ENCODE results near the gene CAD. TPM values are rescaled to one million over a fixed set of nuclear protein-coding genes. Genes with fewer than 3 reads are reported as not detected.
"Not testable (repeated sequence)": the region's sequence is repeated elsewhere in the genome, so short reads cannot be mapped to it uniquely, and the experiment has no call there.

Gene CAD
- polyA plus RNA-seq, 1 donor from 2014 or later: 18.9 TPM

GRCh38 chr2:27264253-27264752 is 47.1 kb downstream of the CAD start:
- Mint-ChIP-seq H3K36me3 (no peaks in the 10 kb centered on the region), H3K4me3 (peak overlapping the region; percentile 64 to 96 (median 92)), H3K4me1 (peaks cover 8 to 23% (median 13%) of the 10 kb centered on the region in 3 donors), H3K27me3 (peaks cover 32% of the 10 kb centered on the region), H3K27ac (peak overlapping the region; percentile 2 to 68 (median 40)), H3K9me3 (peaks cover 0 to 2% (median 0%) of the 10 kb centered on the region in 3 donors)

- peak overlapping the region in 1 of 3 donors; percentile 22 for H3K27ac Mint-ChIP-seq
- H3K27me3 Mint-ChIP-seq: peaks cover 34% of the 10 kb centered on the region
- H3K9me3 Mint-ChIP-seq: peaks cover 0 to 2% (median 0%) of the 10 kb centered on the region in 3 donors
- H3K4me1 Mint-ChIP-seq: peaks cover 8 to 23% (median 13%) of the 10 kb centered on the region in 3 donors
- peak overlapping the region; percentile 64 to 93 (median 85) for H3K4me3 Mint-ChIP-seq
- H3K36me3 Mint-ChIP-seq: no peaks in the 10 kb centered on the region
Observed at GRCh38 chr2:27264753-27265535, 47.8 kb downstream of the CAD start.

- peak overlapping the region in 2 of 4 donors; percentile 65 for H3K4me3 Mint-ChIP-seq
- peaks cover 8 to 23% (median 13%) of the 10 kb centered on the region in 3 donors for H3K4me1 Mint-ChIP-seq
- no peaks in the 10 kb centered on the region for H3K36me3 Mint-ChIP-seq
- H3K9me3 Mint-ChIP-seq: peaks cover 0 to 2% (median 0%) of the 10 kb centered on the region in 3 donors
- peak overlapping the region in 1 of 3 donors; percentile 22 for H3K27ac Mint-ChIP-seq
- H3K27me3 Mint-ChIP-seq: peaks cover 33% of the 10 kb centered on the region
Observed at GRCh38 chr2:27265536-27265870, 48.3 kb downstream of the CAD start.

GRCh38 chr2:27268296-27268695 is 51.1 kb downstream of the CAD start:
- H3K4me3 Mint-ChIP-seq, H3K9me3 Mint-ChIP-seq, H3K27ac Mint-ChIP-seq, H3K36me3 Mint-ChIP-seq: not testable (repeated sequence)
- peaks cover 6 to 14% (median 7%) of the 10 kb centered on the region in 3 donors for H3K4me1 Mint-ChIP-seq
- H3K27me3 Mint-ChIP-seq: peaks cover 21% of the 10 kb centered on the region

GRCh38 chr2:27270131-27270530 is 53.0 kb downstream of the CAD start:
- peaks cover 0 to 4% (median 3%) of the 10 kb centered on the region in 3 donors for H3K4me1 Mint-ChIP-seq
- H3K27ac Mint-ChIP-seq: no peak overlapping the region
- H3K4me3 Mint-ChIP-seq: no peak overlapping the region
- H3K27me3 Mint-ChIP-seq: peaks cover 8% of the 10 kb centered on the region
- H3K9me3 Mint-ChIP-seq: no peaks in the 10 kb centered on the region
- no peaks in the 10 kb centered on the region for H3K36me3 Mint-ChIP-seq

- Mint-ChIP-seq H3K27me3 (peaks cover 8% of the 10 kb centered on the region), H3K4me3 (no peak overlapping the region), H3K36me3 (no peaks in the 10 kb centered on the region), H3K4me1 (no peaks in the 10 kb centered on the region), H3K9me3 (no peaks in the 10 kb centered on the region), H3K27ac (no peak overlapping the region)
Observed at GRCh38 chr2:27270670-27271069, 53.5 kb downstream of the CAD start.

GRCh38 chr2:27271631-27272340 is 54.6 kb downstream of the CAD start:
- peaks cover 11% of the 10 kb centered on the region for H3K27me3 Mint-ChIP-seq
- H3K4me3 Mint-ChIP-seq: no peak overlapping the region
- H3K36me3 Mint-ChIP-seq: no peaks in the 10 kb centered on the region
- no peaks in the 10 kb centered on the region for H3K9me3 Mint-ChIP-seq
- no peaks in the 10 kb centered on the region for H3K4me1 Mint-ChIP-seq
- no peak overlapping the region for H3K27ac Mint-ChIP-seq

- H3K4me1 Mint-ChIP-seq, H3K27ac Mint-ChIP-seq, H3K36me3 Mint-ChIP-seq, H3K9me3 Mint-ChIP-seq, H3K4me3 Mint-ChIP-seq: not testable (repeated sequence)
- H3K27me3 Mint-ChIP-seq: peaks cover 11% of the 10 kb centered on the region
Observed at GRCh38 chr2:27272537-27273522, 55.7 kb downstream of the CAD start.

- H3K27ac Mint-ChIP-seq: no peak within 1 kb of the TSS
Observed at GRCh38 chr2:27275211-27276150, 58.3 kb downstream of the CAD start, which contains the start of gene DNAJC5G. DNAJC5G (plus strand) TSS chr2:27275433; CDS start chr2:27276729, 1,296 bp downstream.

GRCh38 chr2:27278010-27278409 is 60.8 kb downstream of the CAD start:
- peaks cover 1 to 10% (median 7%) of the 10 kb centered on the region in 3 donors for H3K4me1 Mint-ChIP-seq
- H3K9me3 Mint-ChIP-seq: no peaks in the 10 kb centered on the region
- peak overlapping the region in 1 of 3 donors; percentile 75 for H3K27ac Mint-ChIP-seq
- no peak overlapping the region for H3K4me3 Mint-ChIP-seq
- peaks cover 12% of the 10 kb centered on the region for H3K27me3 Mint-ChIP-seq
- no peaks in the 10 kb centered on the region for H3K36me3 Mint-ChIP-seq

More at GRCh38 chr2:27275211-27276150, 58.3 kb downstream of the CAD start, which contains the start of gene DNAJC5G:
- Mint-ChIP-seq H3K9me3 (no peaks in the 10 kb centered on the region), H3K4me1 (peaks cover 1 to 10% (median 7%) of the 10 kb centered on the region in 3 donors), H3K36me3 (no peaks in the 10 kb centered on the region), H3K27me3 (peaks cover 5% of the 10 kb centered on the region), H3K4me3 (no peak within 1 kb of the TSS)

GRCh38 chr2:27280826-27281225 is 63.7 kb downstream of the CAD start:
- Mint-ChIP-seq H3K27me3 (peaks cover 13% of the 10 kb centered on the region), H3K36me3 (no peaks in the 10 kb centered on the region), H3K4me3 (peak overlapping the region in 1 of 4 donors; percentile 17), H3K9me3 (no peaks in the 10 kb centered on the region), H3K27ac (peak overlapping the region in 1 of 3 donors; percentile 63), H3K4me1 (peaks cover 1 to 10% (median 7%) of the 10 kb centered on the region in 3 donors)

GRCh38 chr2:27281442-27281841 is 64.3 kb downstream of the CAD start:
- peaks cover 11% of the 10 kb centered on the region for H3K27me3 Mint-ChIP-seq

GRCh38 chr2:27281855-27282559 is 64.8 kb downstream of the CAD start, which contains the start of gene TRIM54:
TRIM54 (plus strand) TSS chr2:27282429; CDS start chr2:27282732, 303 bp downstream.
- Mint-ChIP-seq H3K4me3 (no peak within 1 kb of the TSS), H3K9me3 (no peaks in the 10 kb centered on the region), H3K4me1 (peaks cover 1 to 10% (median 7%) of the 10 kb centered on the region in 3 donors), H3K36me3 (no peaks in the 10 kb centered on the region), H3K27me3 (peaks cover 11% of the 10 kb centered on the region), H3K27ac (peak within 1 kb of the TSS in 1 of 3 donors; percentile 63)

More at GRCh38 chr2:27281442-27281841, 64.3 kb downstream of the CAD start:
- Mint-ChIP-seq H3K36me3 (no peaks in the 10 kb centered on the region), H3K27ac (peak overlapping the region in 1 of 3 donors; percentile 63), H3K9me3 (no peaks in the 10 kb centered on the region), H3K4me1 (peaks cover 1 to 10% (median 7%) of the 10 kb centered on the region in 3 donors), H3K4me3 (no peak overlapping the region)
